Mammary epithelial cell (primary cell): Measurements from ENCODE around the gene KCNAB2.

Experiments used
- CTCF ChIP-seq, 2 donors: IDR thresholded peaks in 1 of 2; conservative IDR thresholded peaks in 1 of 2; 2 replicates each; pipeline ENCODE4 v1.5.1; 2011 to 2012; ENCODE audit warnings: inconsistent platforms in 2 of 2, low read length in 2 of 2, mild to moderate bottlenecking in 2 of 2, control low read depth in 1 of 2, low read depth in 1 of 2; ENCODE audit not compliant: insufficient read depth in 1 of 2; ENCODE audit errors: extremely low read depth in 1 of 2
- EZH2 ChIP-seq: IDR thresholded peaks from 2 replicates; pipeline ENCODE4 v1.6.1; 2012; ENCODE audit warnings: low read length, inconsistent platforms, borderline replicate concordance

- TF ChIP-seq CTCF (conservative IDR thresholded peaks at IDR 0.05 in 1 of 2, IDR thresholded peaks at IDR 0.05 in 1 of 2; ENCODE audit: extremely low read depth in 1 of 2, insufficient read depth in 1 of 2, low read depth in 1 of 2, low read length in 2 of 2): no peak
- no peak for TF ChIP-seq EZH2
Measured at GRCh38 chr1:6012529-6013318, 33.0 kb upstream of the KCNAB2 start.
